ENCODE measurements around the gene NEK9. TPM values are rescaled to one million over a fixed set of nuclear protein-coding genes. Genes with fewer than 3 reads are reported as not detected.

The NEK9 gene
- total RNA-seq, 1 donor from 2014 or later, result 25.9 TPM

DNA sequence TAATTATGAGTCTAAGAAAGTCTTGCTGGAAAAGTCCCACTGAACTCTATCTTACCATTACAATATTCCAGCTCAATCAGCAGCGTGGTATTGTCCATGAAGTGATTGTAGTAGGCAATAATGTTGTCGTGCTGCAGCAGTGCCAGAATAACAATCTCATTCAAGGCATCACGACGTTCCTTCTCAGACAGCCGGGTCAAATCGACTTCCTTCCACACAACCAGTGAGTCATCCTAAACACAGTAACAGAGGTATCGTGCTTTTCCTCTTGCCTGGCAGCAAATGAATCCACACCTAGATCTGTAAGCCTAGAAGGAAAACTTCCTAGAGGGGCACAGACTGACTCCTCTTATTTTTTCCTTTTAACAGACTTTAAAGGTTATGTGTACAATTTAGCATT is 2.9 kb downstream of the NEK9 start:
- no peak overlapping the region for H2AFZ ChIP-seq (replicated peaks)
- H4K20me1 ChIP-seq (ENCODE audit: low read depth), result no peaks in the 10 kb centered on the region
- no peaks in the 10 kb centered on the region for H3K4me1 ChIP-seq
- no peak overlapping the region for H3K27ac ChIP-seq
- H3K4me3 Mint-ChIP-seq, result no peak overlapping the region
- no peak overlapping the region for H3K9ac ChIP-seq
- peaks cover 21% of the 10 kb centered on the region for H3K4me1 Mint-ChIP-seq
- no peak overlapping the region for H3K4me2 ChIP-seq
- H3K4me3 ChIP-seq, result no peak overlapping the region
- no peaks in the 10 kb centered on the region for H3K36me3 ChIP-seq
- H3K36me3 Mint-ChIP-seq, result peaks cover 5% of the 10 kb centered on the region
- no peaks in the 10 kb centered on the region for H3K9me3 Mint-ChIP-seq
- H3K9me3 ChIP-seq (ENCODE audit: low read depth), result no peaks in the 10 kb centered on the region
- H3K27ac Mint-ChIP-seq, result no peak overlapping the region
- TF ChIP-seq, protein P1, sequence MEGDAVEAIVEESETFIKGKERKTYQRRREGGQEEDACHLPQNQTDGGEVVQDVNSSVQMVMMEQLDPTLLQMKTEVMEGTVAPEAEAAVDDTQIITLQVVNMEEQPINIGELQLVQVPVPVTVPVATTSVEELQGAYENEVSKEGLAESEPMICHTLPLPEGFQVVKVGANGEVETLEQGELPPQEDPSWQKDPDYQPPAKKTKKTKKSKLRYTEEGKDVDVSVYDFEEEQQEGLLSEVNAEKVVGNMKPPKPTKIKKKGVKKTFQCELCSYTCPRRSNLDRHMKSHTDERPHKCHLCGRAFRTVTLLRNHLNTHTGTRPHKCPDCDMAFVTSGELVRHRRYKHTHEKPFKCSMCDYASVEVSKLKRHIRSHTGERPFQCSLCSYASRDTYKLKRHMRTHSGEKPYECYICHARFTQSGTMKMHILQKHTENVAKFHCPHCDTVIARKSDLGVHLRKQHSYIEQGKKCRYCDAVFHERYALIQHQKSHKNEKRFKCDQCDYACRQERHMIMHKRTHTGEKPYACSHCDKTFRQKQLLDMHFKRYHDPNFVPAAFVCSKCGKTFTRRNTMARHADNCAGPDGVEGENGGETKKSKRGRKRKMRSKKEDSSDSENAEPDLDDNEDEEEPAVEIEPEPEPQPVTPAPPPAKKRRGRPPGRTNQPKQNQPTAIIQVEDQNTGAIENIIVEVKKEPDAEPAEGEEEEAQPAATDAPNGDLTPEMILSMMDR (IDR thresholded peaks at IDR 0.05), result no peak
- TF ChIP-seq EZH2 (IDR thresholded peaks at IDR 0.05) (no peak), EZH2phosphoT487 (IDR thresholded peaks at IDR 0.05) (no peak)
- no peaks in the 10 kb centered on the region for H3K27me3 ChIP-seq
- DNase-seq (ENCODE audit: low spot score), result no peak
- H3K27me3 Mint-ChIP-seq (ENCODE audit: insufficient read depth, low read depth), result no peaks in the 10 kb centered on the region
- H3K79me2 ChIP-seq (ENCODE audit: low read depth), result peaks cover 5% of the 10 kb centered on the region
- no peaks in the 10 kb centered on the region for H3F3A ChIP-seq (ENCODE audit: low read depth)

DNA sequence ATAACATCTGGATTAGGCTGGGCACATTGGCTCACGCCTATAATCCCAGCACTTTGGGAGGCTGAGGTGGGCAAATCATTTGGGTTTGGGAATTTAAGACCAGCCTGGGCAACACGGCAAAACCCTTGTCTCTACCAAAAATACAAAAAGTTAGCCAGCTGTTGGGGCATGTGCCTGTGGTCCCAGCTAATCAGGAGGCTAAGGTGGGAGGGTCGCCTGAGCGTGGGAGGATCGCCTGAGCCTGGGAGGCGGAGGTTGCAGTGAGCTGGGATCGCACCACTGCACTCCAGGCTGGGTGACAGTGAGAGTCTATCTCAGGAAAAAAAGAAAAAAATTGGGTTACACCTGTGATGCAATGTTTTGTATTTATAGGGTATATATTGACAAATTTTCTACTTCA is 5.3 kb downstream of the NEK9 start:
- H3K79me2 ChIP-seq (ENCODE audit: low read depth), result peaks cover 5% of the 10 kb centered on the region
- no peaks in the 10 kb centered on the region for H3K4me1 ChIP-seq
- H2AFZ ChIP-seq (replicated peaks), result no peak overlapping the region
- no peak overlapping the region for H3K9ac ChIP-seq
- H3K4me3 ChIP-seq, result no peak overlapping the region
- TF ChIP-seq, protein P1 (IDR thresholded peaks at IDR 0.05), result no peak
- no peak for TF ChIP-seq EZH2phosphoT487 (IDR thresholded peaks at IDR 0.05)
- TF ChIP-seq EZH2 (IDR thresholded peaks at IDR 0.05), result no peak
- H3K4me3 Mint-ChIP-seq, result no peak overlapping the region
- H3K27me3 ChIP-seq, result no peaks in the 10 kb centered on the region
- H3K36me3 Mint-ChIP-seq, result peaks cover 13% of the 10 kb centered on the region
- H3K9me3 Mint-ChIP-seq, result no peaks in the 10 kb centered on the region
- H3K27me3 Mint-ChIP-seq (ENCODE audit: insufficient read depth, low read depth), result no peaks in the 10 kb centered on the region
- no peak for DNase-seq (ENCODE audit: low spot score)
- peaks cover 12% of the 10 kb centered on the region for H3K4me1 Mint-ChIP-seq
- H3K27ac Mint-ChIP-seq, result no peak overlapping the region
- no peaks in the 10 kb centered on the region for H3F3A ChIP-seq (ENCODE audit: low read depth)
- no peaks in the 10 kb centered on the region for H3K36me3 ChIP-seq
- H3K27ac ChIP-seq, result no peak overlapping the region
- no peaks in the 10 kb centered on the region for H3K9me3 ChIP-seq (ENCODE audit: low read depth)
- H4K20me1 ChIP-seq (ENCODE audit: low read depth), result no peaks in the 10 kb centered on the region
- H3K4me2 ChIP-seq, result no peak overlapping the region

DNA sequence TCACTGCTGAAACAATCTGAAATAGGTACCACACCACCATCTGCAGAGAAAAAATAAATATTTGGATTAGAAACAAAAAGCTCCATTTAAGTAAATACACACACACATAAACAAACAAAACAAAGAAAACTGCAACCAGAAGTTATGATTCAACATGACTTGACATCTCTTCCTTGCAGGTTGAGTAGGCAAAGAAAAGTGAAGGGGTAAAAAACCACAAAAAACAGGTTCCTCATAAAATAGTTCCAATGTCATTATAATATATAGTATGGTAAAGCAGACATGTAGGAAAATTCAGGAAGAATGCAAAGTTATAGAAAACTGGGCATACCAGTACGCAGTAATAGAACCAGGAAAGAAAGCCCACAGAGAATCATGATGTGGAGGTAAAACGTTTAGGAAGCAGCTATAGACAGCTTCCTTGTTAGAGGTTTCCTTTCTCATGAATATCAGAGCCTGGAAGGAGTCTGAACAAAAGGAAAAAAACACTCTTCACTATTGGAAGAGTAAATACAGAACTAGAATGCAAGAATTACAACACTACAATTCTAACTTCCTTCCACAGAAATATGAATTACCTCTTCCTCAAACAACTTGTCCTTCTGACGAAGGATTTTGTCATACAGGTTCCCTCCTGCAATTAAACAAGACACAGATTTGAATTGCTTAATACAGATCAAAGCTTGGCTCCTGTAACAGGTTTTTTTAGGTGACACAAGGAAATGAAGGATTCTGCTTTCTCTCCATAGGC is 6.1 kb downstream of the NEK9 start:
- H3K9me3 ChIP-seq (ENCODE audit: low read depth), result no peaks in the 10 kb centered on the region
- no peak overlapping the region for H3K4me2 ChIP-seq
- no peak overlapping the region for H3K9ac ChIP-seq
- H3K4me1 ChIP-seq, result no peaks in the 10 kb centered on the region
- Mint-ChIP-seq H3K4me1 (peaks cover 6% of the 10 kb centered on the region), H3K36me3 (peaks cover 15% of the 10 kb centered on the region), H3K27ac (no peak overlapping the region), H3K4me3 (no peak overlapping the region), H3K9me3 (no peaks in the 10 kb centered on the region), H3K27me3 (ENCODE audit: insufficient read depth, low read depth) (no peaks in the 10 kb centered on the region)
- no peak overlapping the region for H3K4me3 ChIP-seq
- no peak overlapping the region for H3K27ac ChIP-seq
- no peaks in the 10 kb centered on the region for H3K79me2 ChIP-seq (ENCODE audit: low read depth)
- H3K27me3 ChIP-seq, result no peaks in the 10 kb centered on the region
- H4K20me1 ChIP-seq (ENCODE audit: low read depth), result no peaks in the 10 kb centered on the region
- no peak for DNase-seq (ENCODE audit: low spot score)
- H3F3A ChIP-seq (ENCODE audit: low read depth), result no peaks in the 10 kb centered on the region
- TF ChIP-seq EZH2 (IDR thresholded peaks at IDR 0.05) (no peak), EZH2phosphoT487 (IDR thresholded peaks at IDR 0.05) (no peak)
- TF ChIP-seq, protein P1 (IDR thresholded peaks at IDR 0.05), result no peak
- H3K36me3 ChIP-seq, result no peaks in the 10 kb centered on the region
- no peak overlapping the region for H2AFZ ChIP-seq (replicated peaks)

Measured in neural progenitor cell (in vitro differentiated cells).